GM21723 (cell line): ENCODE results near the gene SMARCAD1.

Experiments
- ATAC-seq: cut with Tn5 transposase; IDR thresholded peaks from one replicate; pipeline ENCODE4 v1.9.1; 2021; ENCODE audit warnings: mild to moderate bottlenecking, moderate library complexity; ENCODE audit not compliant: unreplicated experiment

The SMARCAD1 gene

GRCh38 chr4:94228493-94229216 is 21.0 kb downstream of the SMARCAD1 start:
- ATAC-seq: no peak

GRCh38 chr4:94232519-94232918 is 24.9 kb downstream of the SMARCAD1 start:
- no peak for ATAC-seq

GRCh38 chr4:94235825-94236224 is 28.2 kb downstream of the SMARCAD1 start:
- ATAC-seq: no peak

- ATAC-seq: no peak
Observed at GRCh38 chr4:94237271-94237670, 29.6 kb downstream of the SMARCAD1 start.

- ATAC-seq: no peak
Observed at GRCh38 chr4:94238160-94238559, 30.5 kb downstream of the SMARCAD1 start.

- ATAC-seq: no peak
Observed at GRCh38 chr4:94240384-94240783, 32.7 kb downstream of the SMARCAD1 start.

GRCh38 chr4:94244087-94244828 is 36.6 kb downstream of the SMARCAD1 start:
- no peak for ATAC-seq

- no peak for ATAC-seq
Observed at GRCh38 chr4:94244829-94245185, 37.1 kb downstream of the SMARCAD1 start.

GRCh38 chr4:94251094-94251493 is 43.4 kb downstream of the SMARCAD1 start:
- no peak for ATAC-seq

GRCh38 chr4:94253036-94253435 is 45.4 kb downstream of the SMARCAD1 start:
- no peak for ATAC-seq

- ATAC-seq: no peak
Observed at GRCh38 chr4:94256144-94256783, 48.6 kb downstream of the SMARCAD1 start.

GRCh38 chr4:94256828-94257227 is 49.2 kb downstream of the SMARCAD1 start:
- ATAC-seq: no peak

- ATAC-seq: no peak
Observed at GRCh38 chr4:94262163-94263016, 54.7 kb downstream of the SMARCAD1 start.

- ATAC-seq: peak; percentile 59
Observed at GRCh38 chr4:94267037-94267436, 59.4 kb downstream of the SMARCAD1 start.

- no peak for ATAC-seq
Observed at GRCh38 chr4:94271248-94271647, 63.6 kb downstream of the SMARCAD1 start.

- no peak for ATAC-seq
Observed at GRCh38 chr4:94274912-94275311, 67.2 kb downstream of the SMARCAD1 start.

- no peak for ATAC-seq
Observed at GRCh38 chr4:94276204-94276603, 68.5 kb downstream of the SMARCAD1 start.

GRCh38 chr4:94277534-94277933 is 69.9 kb downstream of the SMARCAD1 start:
- no peak for ATAC-seq

GRCh38 chr4:94278781-94279180 is 71.1 kb downstream of the SMARCAD1 start:
- ATAC-seq: no peak

GRCh38 chr4:94284889-94285288 is 77.2 kb downstream of the SMARCAD1 start:
- no peak for ATAC-seq

- no peak for ATAC-seq
Observed at GRCh38 chr4:94285666-94286065, 78.0 kb downstream of the SMARCAD1 start.
